Osteoblast (primary cell): ENCODE data around the gene KIF17. TPM values are rescaled to one million over a fixed set of nuclear protein-coding genes. Genes with fewer than 3 reads are reported as not detected.
A peak's percentile ranks its signal among the peaks of the same experiment; 100 is the strongest.

Experiments used
- DNase-seq: peaks from one replicate; pipeline ENCODE4 v3.0.0; 2011; ENCODE audit warnings: low spot score, mixed read lengths; ENCODE audit not compliant: insufficient read length; ENCODE audit errors: missing footprints
- H2AFZ ChIP-seq: 2 replicates; pipeline ENCODE4 v1.6.0; 2011; ENCODE audit warnings: mild to moderate bottlenecking, low read length
- H3K27ac ChIP-seq: 2 replicates; pipeline ENCODE4 v1.5.1; 2011; ENCODE audit warnings: mild to moderate bottlenecking, low read depth, low read length, moderate library complexity
- H3K27me3 ChIP-seq: 2 replicates; pipeline ENCODE4 v1.6.0; 2012; ENCODE audit warnings: mild to moderate bottlenecking, control low read depth, inconsistent platforms, low read length, moderate library complexity; ENCODE audit not compliant: insufficient read depth
- H3K36me3 ChIP-seq: 2 replicates; pipeline ENCODE4 v1.5.1; 2011; ENCODE audit warnings: mild to moderate bottlenecking, low read length, control low read depth, moderate library complexity; ENCODE audit not compliant: insufficient read depth
- H3K4me1 ChIP-seq: 2 replicates; pipeline ENCODE4 v1.5.1; 2011; ENCODE audit warnings: mild to moderate bottlenecking, low read length, control low read depth, moderate library complexity; ENCODE audit not compliant: insufficient read depth
- H3K4me2 ChIP-seq: 2 replicates; pipeline ENCODE4 v1.6.0; 2011; ENCODE audit warnings: mild to moderate bottlenecking, low read length; ENCODE audit not compliant: insufficient read depth
- H3K4me3 ChIP-seq: fragments of 200-600 bp; sonication (generic); 3 replicates; pipeline ENCODE4 v1.5.1; 2012; ENCODE audit warnings: mild to moderate bottlenecking, low read length, inconsistent platforms; ENCODE audit not compliant: insufficient read depth
- H3K79me2 ChIP-seq: 2 replicates; pipeline ENCODE4 v1.6.0; 2012; ENCODE audit warnings: mild to moderate bottlenecking, low read length, control low read depth, inconsistent platforms; ENCODE audit not compliant: insufficient read depth
- H3K9me3 ChIP-seq: 2 replicates; pipeline ENCODE4 v1.5.1; 2011; ENCODE audit warnings: low read depth, low read length, control low read depth
- H4K20me1 ChIP-seq: 2 replicates; pipeline ENCODE4 v1.6.0; 2012; ENCODE audit warnings: mild to moderate bottlenecking, low read length, control low read depth; ENCODE audit not compliant: insufficient read depth
- CTCF ChIP-seq: IDR thresholded peaks from 2 replicates; pipeline ENCODE4 v1.5.1; 2011; ENCODE audit warnings: mild to moderate bottlenecking, low read depth, low read length, moderate library complexity; ENCODE audit errors: extremely low read depth
- total RNA-seq: library from RNA; depleted of rRNA; stranded (reverse); fragments of >200 nt; gene quantifications from 2 replicates; pipeline ENCODE4 v1.2.3, GENCODE V29; 2012

The KIF17 gene
- total RNA-seq, 1 donor, result 0.36 TPM

DNA sequence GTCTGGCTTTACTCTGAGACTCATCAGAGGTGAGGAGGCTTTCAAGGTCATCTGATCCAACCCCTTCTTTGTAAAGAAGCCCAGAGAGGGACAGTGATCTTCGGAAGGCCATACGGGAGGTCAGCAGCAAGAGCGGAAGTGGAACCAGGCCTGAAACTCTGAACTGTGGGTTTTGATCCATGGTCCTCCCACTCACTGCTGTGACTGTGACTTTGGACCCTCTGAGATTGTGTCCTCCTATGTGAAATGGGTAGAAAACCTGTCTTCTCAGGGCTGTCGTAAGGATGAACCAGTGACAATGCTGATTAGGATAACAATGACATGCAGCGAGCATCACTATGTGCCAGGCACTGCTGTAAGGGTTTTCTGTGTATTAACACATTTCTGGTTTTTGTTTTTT is 46.9 kb downstream of the KIF17 start:
- no peak for DNase-seq
- TF ChIP-seq CTCF, result no peak

DNA sequence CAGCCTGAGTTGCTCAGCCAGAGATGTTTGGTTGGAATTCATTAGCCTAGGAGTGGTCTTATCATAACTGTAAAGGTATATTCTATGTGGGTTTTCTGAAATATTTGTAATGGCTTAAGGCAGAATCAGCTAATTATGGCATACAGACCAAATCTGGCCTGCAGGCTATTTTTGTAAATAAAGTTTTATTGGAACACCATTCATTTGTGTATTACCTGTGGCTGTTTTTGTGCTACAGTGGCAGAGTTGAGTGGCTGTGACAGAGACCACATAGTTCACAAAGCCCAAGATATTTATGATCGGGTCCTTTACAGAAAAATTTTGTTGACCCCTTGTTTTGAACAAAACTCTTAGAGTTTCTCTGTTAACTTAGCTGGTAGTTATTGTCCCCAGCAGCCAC is 49.2 kb downstream of the KIF17 start:
- Histone ChIP-seq H3K36me3 (no peaks in the 10 kb centered on the region), H3K9me3 (no peaks in the 10 kb centered on the region), H4K20me1 (no peaks in the 10 kb centered on the region), H3K4me2 (no peak overlapping the region), H3K4me1 (no peaks in the 10 kb centered on the region), H3K27me3 (no peaks in the 10 kb centered on the region), H3K4me3 (no peak overlapping the region), H3K27ac (no peak overlapping the region), H2AFZ (no peak overlapping the region), H3K79me2 (no peaks in the 10 kb centered on the region)
- DNase-seq, result no peak
- TF ChIP-seq CTCF, result no peak

More for the DNA sequence above, 46.9 kb downstream of the KIF17 start:
- no peaks in the 10 kb centered on the region for H3K36me3 ChIP-seq
- no peak overlapping the region for H2AFZ ChIP-seq
- H4K20me1 ChIP-seq, result no peaks in the 10 kb centered on the region
- no peaks in the 10 kb centered on the region for H3K9me3 ChIP-seq
- H3K4me2 ChIP-seq, result no peak overlapping the region
- H3K4me1 ChIP-seq, result no peaks in the 10 kb centered on the region
- no peak overlapping the region for H3K27ac ChIP-seq
- H3K4me3 ChIP-seq, result no peak overlapping the region
- H3K79me2 ChIP-seq, result no peaks in the 10 kb centered on the region
- no peaks in the 10 kb centered on the region for H3K27me3 ChIP-seq

GRCh38 chr1:20666804-20667203 is 51.0 kb downstream of the KIF17 start:
- Histone ChIP-seq H3K79me2 (no peaks in the 10 kb centered on the region), H3K4me1 (peaks cover 5% of the 10 kb centered on the region), H3K36me3 (no peaks in the 10 kb centered on the region), H3K27me3 (no peaks in the 10 kb centered on the region), H3K9me3 (no peaks in the 10 kb centered on the region), H4K20me1 (no peaks in the 10 kb centered on the region), H3K4me2 (no peak overlapping the region), H3K4me3 (no peak overlapping the region), H2AFZ (no peak overlapping the region), H3K27ac (no peak overlapping the region)
- no peak for TF ChIP-seq CTCF
- peak; percentile 29 for DNase-seq

DNA sequence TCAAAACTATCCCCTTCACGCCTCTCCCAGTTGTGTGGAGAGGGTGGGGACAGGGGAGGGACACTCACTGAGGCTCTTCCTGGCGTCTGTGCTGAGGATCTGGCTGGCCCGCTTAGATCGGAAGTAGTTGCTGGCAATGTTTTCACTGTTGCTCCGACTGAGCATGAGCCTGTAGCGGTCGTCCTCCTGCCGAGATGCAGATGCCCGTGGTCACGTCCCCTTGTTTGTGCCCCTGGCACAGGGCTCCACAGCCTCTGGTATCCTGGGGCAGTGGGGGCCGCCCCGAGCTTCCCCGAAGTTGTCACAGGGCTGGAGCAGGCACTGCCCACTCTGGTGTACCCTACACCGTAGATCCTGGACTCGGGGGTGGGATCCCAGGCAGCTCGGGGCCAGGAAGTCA is 51.7 kb downstream of the KIF17 start:
- H2AFZ ChIP-seq, result peak overlapping the region; percentile 22
- peaks cover 2% of the 10 kb centered on the region for H3K79me2 ChIP-seq
- H3K4me1 ChIP-seq, result peaks cover 5% of the 10 kb centered on the region
- no peaks in the 10 kb centered on the region for H3K36me3 ChIP-seq
- H4K20me1 ChIP-seq, result no peaks in the 10 kb centered on the region
- no peak overlapping the region for H3K27ac ChIP-seq
- peak; percentile 60 for DNase-seq
- no peaks in the 10 kb centered on the region for H3K27me3 ChIP-seq
- H3K9me3 ChIP-seq, result no peaks in the 10 kb centered on the region
- H3K4me2 ChIP-seq, result no peak overlapping the region
- TF ChIP-seq CTCF, result no peak
- no peak overlapping the region for H3K4me3 ChIP-seq
